ENCODE data around the gene SALL1. TPM values are rescaled to one million over a fixed set of nuclear protein-coding genes. Genes with fewer than 3 reads are reported as not detected.

SALL1 gene
- total and polyA plus RNA-seq, 2 of the 13 experiments (the other 11 are each of a cell fraction or from before 2014, with no cell fraction given): 6.6 to 12.3 TPM

DNA sequence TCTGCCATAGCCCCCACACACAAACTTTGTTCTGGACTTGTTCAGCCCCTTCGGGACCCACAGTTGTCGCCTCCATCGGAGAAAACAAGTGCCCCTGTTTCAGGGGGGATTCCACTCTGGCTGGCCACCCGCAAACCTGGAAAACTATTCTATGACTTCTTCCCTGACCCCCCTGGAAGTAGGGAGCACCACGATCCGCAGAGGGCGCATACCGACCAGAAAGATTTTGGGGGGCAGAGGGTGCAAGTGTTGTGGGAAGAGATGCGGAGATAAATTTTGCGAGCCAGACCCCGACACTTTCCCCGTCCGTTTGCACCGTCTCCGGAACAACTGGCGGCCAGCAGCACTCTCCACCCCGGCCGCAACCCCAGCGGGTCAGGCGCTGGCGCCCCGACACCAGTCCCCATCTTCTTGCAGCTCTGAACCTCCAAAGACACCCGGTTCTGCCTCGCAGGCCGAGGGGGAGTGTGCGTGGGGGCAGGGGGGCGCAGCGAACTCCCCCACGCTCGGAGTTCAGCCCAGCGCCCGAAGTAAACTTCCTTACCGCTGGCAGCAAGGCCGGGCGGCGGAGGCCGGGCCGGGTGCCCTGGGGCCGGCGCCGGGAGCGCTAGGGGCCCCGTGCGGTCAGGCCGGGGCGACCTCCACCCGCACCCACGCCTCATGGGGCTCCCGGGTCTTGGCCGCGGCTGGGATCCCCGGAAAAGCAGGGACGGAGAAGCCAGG, 744 bp downstream of the SALL1 start (continued):
- peak; percentile 33; the same call in 1 of the 2 replicates for TF ChIP-seq YEATS4 (CRISPR knock-in tag; IDR thresholded peaks at IDR 0.05; ENCODE audit: borderline replicate concordance)
- TF ChIP-seq, protein P1, sequence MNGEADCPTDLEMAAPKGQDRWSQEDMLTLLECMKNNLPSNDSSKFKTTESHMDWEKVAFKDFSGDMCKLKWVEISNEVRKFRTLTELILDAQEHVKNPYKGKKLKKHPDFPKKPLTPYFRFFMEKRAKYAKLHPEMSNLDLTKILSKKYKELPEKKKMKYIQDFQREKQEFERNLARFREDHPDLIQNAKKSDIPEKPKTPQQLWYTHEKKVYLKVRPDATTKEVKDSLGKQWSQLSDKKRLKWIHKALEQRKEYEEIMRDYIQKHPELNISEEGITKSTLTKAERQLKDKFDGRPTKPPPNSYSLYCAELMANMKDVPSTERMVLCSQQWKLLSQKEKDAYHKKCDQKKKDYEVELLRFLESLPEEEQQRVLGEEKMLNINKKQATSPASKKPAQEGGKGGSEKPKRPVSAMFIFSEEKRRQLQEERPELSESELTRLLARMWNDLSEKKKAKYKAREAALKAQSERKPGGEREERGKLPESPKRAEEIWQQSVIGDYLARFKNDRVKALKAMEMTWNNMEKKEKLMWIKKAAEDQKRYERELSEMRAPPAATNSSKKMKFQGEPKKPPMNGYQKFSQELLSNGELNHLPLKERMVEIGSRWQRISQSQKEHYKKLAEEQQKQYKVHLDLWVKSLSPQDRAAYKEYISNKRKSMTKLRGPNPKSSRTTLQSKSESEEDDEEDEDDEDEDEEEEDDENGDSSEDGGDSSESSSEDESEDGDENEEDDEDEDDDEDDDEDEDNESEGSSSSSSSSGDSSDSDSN (CRISPR knock-in tag; IDR thresholded peaks at IDR 0.05): peak; percentile 96
- TF ChIP-seq TOPORS (CRISPR knock-in tag; IDR thresholded peaks at IDR 0.05): no peak
- peak; percentile 47; the same call in 1 of the 2 replicates for TF ChIP-seq ZNF598 (CRISPR knock-in tag; IDR thresholded peaks at IDR 0.05; ENCODE audit: borderline replicate concordance)
- TF ChIP-seq, protein P2, sequence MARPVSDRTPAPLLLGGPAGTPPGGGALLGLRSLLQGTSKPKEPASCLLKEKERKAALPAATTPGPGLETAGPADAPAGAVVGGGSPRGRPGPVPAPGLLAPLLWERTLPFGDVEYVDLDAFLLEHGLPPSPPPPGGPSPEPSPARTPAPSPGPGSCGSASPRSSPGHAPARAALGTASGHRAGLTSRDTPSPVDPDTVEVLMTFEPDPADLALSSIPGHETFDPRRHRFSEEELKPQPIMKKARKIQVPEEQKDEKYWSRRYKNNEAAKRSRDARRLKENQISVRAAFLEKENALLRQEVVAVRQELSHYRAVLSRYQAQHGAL (CRISPR knock-in tag; IDR thresholded peaks at IDR 0.05; ENCODE audit: not compliant biosample characterization): no peak
- TF ChIP-seq, protein P3, sequence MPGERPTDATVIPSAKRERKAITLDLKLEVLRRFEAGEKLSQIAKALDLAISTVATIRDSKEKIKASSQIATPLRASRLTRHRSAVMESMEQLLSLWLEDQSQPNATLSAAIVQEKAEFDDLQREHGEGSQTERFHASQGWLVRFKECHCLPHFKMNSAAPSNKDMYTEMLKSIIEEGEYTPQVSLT (CRISPR knock-in tag; IDR thresholded peaks at IDR 0.05; ENCODE audit: borderline replicate concordance, low read depth): no peak
- no peak for TF ChIP-seq HNF4G (IDR thresholded peaks at IDR 0.05; ENCODE audit: borderline replicate concordance, low read depth, low read length)
- TF ChIP-seq HNF4G (CRISPR knock-in tag; IDR thresholded peaks at IDR 0.05; ENCODE audit: borderline replicate concordance, low read depth): no peak
- TF ChIP-seq, protein P4, sequence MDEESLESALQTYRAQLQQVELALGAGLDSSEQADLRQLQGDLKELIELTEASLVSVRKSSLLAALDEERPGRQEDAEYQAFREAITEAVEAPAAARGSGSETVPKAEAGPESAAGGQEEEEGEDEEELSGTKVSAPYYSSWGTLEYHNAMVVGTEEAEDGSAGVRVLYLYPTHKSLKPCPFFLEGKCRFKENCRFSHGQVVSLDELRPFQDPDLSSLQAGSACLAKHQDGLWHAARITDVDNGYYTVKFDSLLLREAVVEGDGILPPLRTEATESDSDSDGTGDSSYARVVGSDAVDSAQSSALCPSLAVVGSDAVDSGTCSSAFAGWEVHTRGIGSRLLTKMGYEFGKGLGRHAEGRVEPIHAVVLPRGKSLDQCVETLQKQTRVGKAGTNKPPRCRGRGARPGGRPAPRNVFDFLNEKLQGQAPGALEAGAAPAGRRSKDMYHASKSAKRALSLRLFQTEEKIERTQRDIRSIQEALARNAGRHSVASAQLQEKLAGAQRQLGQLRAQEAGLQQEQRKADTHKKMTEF (CRISPR knock-in tag; IDR thresholded peaks at IDR 0.05): 0 out of 2 replicates have a peak, but pooled peaks have one; percentile 2
- no peak for TF ChIP-seq NR2F6 (IDR thresholded peaks at IDR 0.05)
- TF ChIP-seq NR2F6 (CRISPR knock-in tag; IDR thresholded peaks at IDR 0.05): no peak; the same call in 1 of the 2 replicates

Measured in HepG2 (cell line).